H9 (cell line): ENCODE data around the gene KRTDAP. TPM values are rescaled to one million over a fixed set of nuclear protein-coding genes. Genes with fewer than 3 reads are reported as not detected.

Source experiments
- DNase-seq: peaks from one replicate; pipeline ENCODE4 v3.0.0-alpha.2; 2017
- H2AFZ ChIP-seq: one replicate; pipeline ENCODE4 v1.6.1; 2013; ENCODE audit warnings: mild to moderate bottlenecking, low read length, control low read depth, moderate library complexity
- H2AK5ac ChIP-seq: 2 replicates; pipeline ENCODE4 v1.6.1; 2013; ENCODE audit warnings: low read length, control low read depth, mixed read lengths; ENCODE audit not compliant: insufficient read length
- H2BK120ac ChIP-seq: one replicate; pipeline ENCODE4 v1.6.1; 2013; ENCODE audit warnings: low read depth, mild to moderate bottlenecking, low read length, control low read depth, inconsistent platforms; ENCODE audit not compliant: poor library complexity, severe bottlenecking
- H2BK12ac ChIP-seq: 2 replicates; pipeline ENCODE4 v1.6.1; 2013; ENCODE audit warnings: low read length, control low read depth, mixed read lengths, low read depth; ENCODE audit not compliant: insufficient read length
- H2BK15ac ChIP-seq: 2 replicates; pipeline ENCODE4 v1.6.1; 2013; ENCODE audit warnings: low read depth, low read length, control low read depth
- H2BK20ac ChIP-seq: one replicate; pipeline ENCODE4 v1.6.1; 2013; ENCODE audit warnings: low read depth, mild to moderate bottlenecking, low read length, control low read depth, inconsistent platforms; ENCODE audit not compliant: poor library complexity, severe bottlenecking
- H2BK5ac ChIP-seq: 2 replicates; pipeline ENCODE4 v1.6.1; 2013; ENCODE audit warnings: low read length, control low read depth, mixed read lengths; ENCODE audit not compliant: insufficient read length
- H3K14ac ChIP-seq: 2 replicates; pipeline ENCODE4 v1.6.1; 2013; ENCODE audit warnings: low read length, control low read depth; ENCODE audit not compliant: insufficient read depth
- H3K18ac ChIP-seq: 2 replicates; pipeline ENCODE4 v1.6.1; 2013; ENCODE audit warnings: low read depth, mild to moderate bottlenecking, mixed read lengths, low read length, control low read depth; ENCODE audit not compliant: insufficient read length
- H3K23ac ChIP-seq: 2 replicates; pipeline ENCODE4 v1.6.1; 2013; ENCODE audit warnings: low read length, control low read depth, mixed read lengths, low read depth; ENCODE audit not compliant: insufficient read length
- H3K23me2 ChIP-seq: 2 replicates; pipeline ENCODE4 v1.6.1; 2013; ENCODE audit warnings: low read depth, mild to moderate bottlenecking, mixed read lengths, low read length, control low read depth; ENCODE audit not compliant: insufficient read length, poor library complexity, severe bottlenecking
- H3K27ac ChIP-seq: 2 replicates; pipeline ENCODE4 v1.5.1; 2013; ENCODE audit warnings: low read length, control low read depth, mixed read lengths, low read depth; ENCODE audit not compliant: insufficient read length
- H3K27me3 ChIP-seq: 2 replicates; pipeline ENCODE4 v1.6.1; 2013; ENCODE audit warnings: low read length, control low read depth, inconsistent platforms; ENCODE audit not compliant: insufficient read depth
- H3K4ac ChIP-seq: 2 replicates; pipeline ENCODE4 v1.6.1; 2013; ENCODE audit warnings: low read depth, mild to moderate bottlenecking, control low read depth, inconsistent platforms, low read length, moderate library complexity
- H3K4me1 ChIP-seq: 2 replicates; pipeline ENCODE4 v1.6.1; 2013; ENCODE audit warnings: low read length, control low read depth, inconsistent platforms; ENCODE audit not compliant: insufficient read depth
- H3K4me2 ChIP-seq: 2 replicates; pipeline ENCODE4 v1.6.1; 2013; ENCODE audit warnings: low read length, control low read depth, mixed read lengths; ENCODE audit not compliant: insufficient read length, insufficient read depth
- H3K56ac ChIP-seq: 2 replicates; pipeline ENCODE4 v1.6.1; 2013; ENCODE audit warnings: low read depth, mild to moderate bottlenecking, mixed read lengths, low read length, control low read depth; ENCODE audit not compliant: insufficient read length
- H3K79me1 ChIP-seq: 2 replicates; pipeline ENCODE4 v1.6.1; 2013; ENCODE audit warnings: low read depth, mild to moderate bottlenecking, moderate library complexity, low read length, control low read depth, inconsistent platforms; ENCODE audit not compliant: insufficient read depth, poor library complexity, severe bottlenecking
- H3K79me2 ChIP-seq: 2 replicates; pipeline ENCODE4 v1.6.1; 2013; ENCODE audit warnings: low read length, control low read depth, inconsistent platforms; ENCODE audit not compliant: insufficient read depth
- H3K9ac ChIP-seq: 2 replicates; pipeline ENCODE4 v1.6.1; 2013; ENCODE audit warnings: low read length, control low read depth, mixed read lengths; ENCODE audit not compliant: insufficient read length; ENCODE audit errors: extremely low read depth
- H3K9me3 ChIP-seq: one replicate; pipeline ENCODE4 v1.6.1; 2013; ENCODE audit warnings: low read depth, low read length, inconsistent platforms; ENCODE audit not compliant: control insufficient read depth
- H3T11ph ChIP-seq: one replicate; pipeline ENCODE4 v1.6.1; 2013; ENCODE audit warnings: mild to moderate bottlenecking, low read length, control low read depth, inconsistent platforms
- H4K20me1 ChIP-seq: one replicate; pipeline ENCODE4 v1.6.1; 2013; ENCODE audit not compliant: control insufficient read depth, insufficient read length, insufficient read depth
- H4K5ac ChIP-seq: 2 replicates; pipeline ENCODE4 v1.6.1; 2013; ENCODE audit warnings: low read depth, mild to moderate bottlenecking, mixed read lengths, low read length, control low read depth; ENCODE audit not compliant: insufficient read length
- H4K8ac ChIP-seq: replicated peaks from 2 replicates; pipeline ENCODE4 v1.6.1; 2013; ENCODE audit warnings: low read length, control low read depth, mixed read lengths, low read depth; ENCODE audit not compliant: insufficient read length
- H4K91ac ChIP-seq: 2 replicates; pipeline ENCODE4 v1.6.1; 2013; ENCODE audit warnings: low read depth, mild to moderate bottlenecking, moderate library complexity, mixed read lengths, low read length, control low read depth; ENCODE audit not compliant: insufficient read length
- H3K27ac Mint-ChIP-seq, 3 experiments: 2 replicates in 2 of 3; 3 replicates in 1 of 3; pipeline ENCODE4 v1.8.0; 2020 to 2021; ENCODE audit warnings: mixed read lengths in 3 of 3, mild to moderate bottlenecking in 1 of 3, moderate library complexity in 1 of 3
- H3K27me3 Mint-ChIP-seq: 2 replicates; pipeline ENCODE4 v1.8.0; 2021; ENCODE audit warnings: low read depth, mild to moderate bottlenecking, moderate library complexity, mixed read lengths
- H3K36me3 Mint-ChIP-seq, 3 experiments: 2 replicates in 2 of 3; 3 replicates in 1 of 3; pipeline ENCODE4 v1.8.0; 2020 to 2021; ENCODE audit warnings: low read depth in 3 of 3, mixed read lengths in 3 of 3; ENCODE audit not compliant: insufficient read depth in 1 of 3
- H3K4me1 Mint-ChIP-seq, 2 experiments: 2 replicates each; pipeline ENCODE4 v1.8.0; 2020; ENCODE audit warnings: mixed read lengths in 2 of 2
- H3K4me3 Mint-ChIP-seq, 2 experiments: 2 replicates in 1 of 2; 3 replicates in 1 of 2; pipeline ENCODE4 v1.8.0; 2020 to 2021; ENCODE audit warnings: mild to moderate bottlenecking in 2 of 2, mixed read lengths in 2 of 2, moderate library complexity in 1 of 2
- H3K9me3 Mint-ChIP-seq, 2 experiments: 2 replicates in 1 of 2; 3 replicates in 1 of 2; pipeline ENCODE4 v1.8.0; 2020; ENCODE audit warnings: mild to moderate bottlenecking in 2 of 2, mixed read lengths in 2 of 2, moderate library complexity in 1 of 2
- CTCF ChIP-seq: fragments of 200-600 bp; sonication (generic); conservative IDR thresholded peaks from 3 replicates; pipeline ENCODE4 v1.8.0; 2021; ENCODE audit warnings: antibody characterized with exemption, mild to moderate bottlenecking
- WGBS: extraction: QIAGEN DNeasy Blood & Tissue Kit; methylation state at CpG from one replicate; pipeline ENCODE4 v1.1.7; 2013; ENCODE audit warnings: missing lambda C conversion rate, low lambda C conversion rate, mixed read lengths; ENCODE audit not compliant: insufficient read length; ENCODE audit errors: extremely low coverage; 5-methylcytosine and 5-hydroxymethylcytosine counted together
- total RNA-seq: library from RNA; stranded (reverse); gene quantifications from 2 replicates; pipeline ENCODE4 v1.2.1, GENCODE V29; 2021

KRTDAP gene
- total RNA-seq, 1 experiment from 2014 or later = 0.87 TPM

GRCh38 chr19:35438096-35438495 lies 52.2 kb downstream of the KRTDAP start:
- Histone ChIP-seq H3K56ac (no peak overlapping the region), H4K5ac (no peak overlapping the region), H3K9me3 (no peaks in the 10 kb centered on the region), H3K27me3 (no peaks in the 10 kb centered on the region), H4K20me1 (no peaks in the 10 kb centered on the region), H3K9ac (no peak overlapping the region), H3K18ac (no peak overlapping the region), H3K27ac (no peak overlapping the region), H4K8ac (no peak overlapping the region), H3K79me2 (no peaks in the 10 kb centered on the region), H2BK15ac (no peak overlapping the region), H2BK12ac (no peak overlapping the region), H2BK5ac (no peak overlapping the region), H3K14ac (no peak overlapping the region), H3K4me2 (no peak overlapping the region), H2AK5ac (no peak overlapping the region), H3T11ph (no peak overlapping the region), H3K4me1 (no peaks in the 10 kb centered on the region), H2BK120ac (no peak overlapping the region), H3K23me2 (no peaks in the 10 kb centered on the region), H4K91ac (no peak overlapping the region), H2BK20ac (no peak overlapping the region), H3K4ac (no peak overlapping the region), H2AFZ (no peak overlapping the region), H3K23ac (no peak overlapping the region), H3K79me1 (no peaks in the 10 kb centered on the region)
- H3K27ac Mint-ChIP-seq = no peak overlapping the region
- no peaks in the 10 kb centered on the region for H3K9me3 Mint-ChIP-seq
- no peaks in the 10 kb centered on the region for H3K36me3 Mint-ChIP-seq
- H3K27me3 Mint-ChIP-seq = peaks cover 28% of the 10 kb centered on the region
- H3K4me3 Mint-ChIP-seq = no peak overlapping the region
- no CpG with 5 or more reads among the region's 5 CpGs for WGBS
- peaks cover 2 to 8% of the 10 kb centered on the region in 2 experiments; a peak in 3 of 4 replicates for H3K4me1 Mint-ChIP-seq
- DNase-seq = no peak
- TF ChIP-seq CTCF = no peak
